ENCODE measurements around the gene POLR2F. TPM values are rescaled to one million over a fixed set of nuclear protein-coding genes. Genes with fewer than 3 reads are reported as not detected.
"Not testable (repeated sequence)": the region's sequence is repeated elsewhere in the genome, so short reads cannot be mapped to it uniquely, and the experiment has no call there.

Gene POLR2F
- total RNA-seq, 2 donors from 2014 or later, result 53.2 to 62.1 TPM

GRCh38 chr22:37971475-37972434 lies 18.3 kb downstream of the POLR2F start:
- no peak for TF ChIP-seq CTCF (IDR thresholded peaks at IDR 0.05)
- no peaks in the 10 kb centered on the region for H3K9me3 ChIP-seq
- no peaks in the 10 kb centered on the region for H3K27me3 ChIP-seq
- peaks cover 19% of the 10 kb centered on the region for H3K36me3 ChIP-seq
- H3K4me1 ChIP-seq, result no peaks in the 10 kb centered on the region
- H3K27ac ChIP-seq, result no peak overlapping the region
- no peak for DNase-seq (ENCODE audit: low spot score)
- no peak overlapping the region for H3K4me3 ChIP-seq

GRCh38 chr22:37972527-37972926 lies 19.0 kb downstream of the POLR2F start:
- DNase-seq (ENCODE audit: low spot score), result no peak
- H3K36me3 ChIP-seq, result peaks cover 12% of the 10 kb centered on the region
- no peak overlapping the region for H3K27ac ChIP-seq
- H3K9me3 ChIP-seq, result no peaks in the 10 kb centered on the region
- no peaks in the 10 kb centered on the region for H3K4me1 ChIP-seq
- H3K4me3 ChIP-seq, result no peak overlapping the region
- H3K27me3 ChIP-seq, result no peaks in the 10 kb centered on the region
- TF ChIP-seq CTCF (IDR thresholded peaks at IDR 0.05), result no peak

- DNase-seq (ENCODE audit: low spot score), result no peak
- no peaks in the 10 kb centered on the region for H3K27me3 ChIP-seq
- H3K9me3 ChIP-seq, result no peaks in the 10 kb centered on the region
- H3K27ac ChIP-seq, result no peak overlapping the region
- TF ChIP-seq CTCF (IDR thresholded peaks at IDR 0.05), result no peak
- H3K36me3 ChIP-seq, result peaks cover 3% of the 10 kb centered on the region
- no peak overlapping the region for H3K4me3 ChIP-seq
- H3K4me1 ChIP-seq, result no peaks in the 10 kb centered on the region
These were observed 20.0 kb downstream of the POLR2F start for GRCh38 chr22:37973271-37974170.

- no peak for TF ChIP-seq CTCF (IDR thresholded peaks at IDR 0.05)
- no peak for DNase-seq (ENCODE audit: low spot score)
- H3K36me3 ChIP-seq, result no peaks in the 10 kb centered on the region
- no peaks in the 10 kb centered on the region for H3K4me1 ChIP-seq
- H3K9me3 ChIP-seq, result no peaks in the 10 kb centered on the region
- H3K27me3 ChIP-seq, result no peaks in the 10 kb centered on the region
- no peak overlapping the region for H3K4me3 ChIP-seq
- H3K27ac ChIP-seq, result no peak overlapping the region
These were observed 21.7 kb downstream of the POLR2F start for GRCh38 chr22:37975153-37975552.

- H3K27ac ChIP-seq; DNase-seq (ENCODE audit: low spot score); H3K27me3 ChIP-seq; H3K4me1 ChIP-seq; H3K4me3 ChIP-seq; H3K9me3 ChIP-seq; H3K36me3 ChIP-seq: not testable (repeated sequence)
These were observed 22.5 kb downstream of the POLR2F start for GRCh38 chr22:37976022-37976421.

- H3K36me3 ChIP-seq, result no peaks in the 10 kb centered on the region
- H3K9me3 ChIP-seq, result no peaks in the 10 kb centered on the region
- TF ChIP-seq CTCF (IDR thresholded peaks at IDR 0.05), result no peak
- no peak overlapping the region for H3K4me3 ChIP-seq
- H3K27ac ChIP-seq, result no peak overlapping the region
- no peaks in the 10 kb centered on the region for H3K4me1 ChIP-seq
- DNase-seq (ENCODE audit: low spot score), result no peak
- no peaks in the 10 kb centered on the region for H3K27me3 ChIP-seq
These were observed 23.0 kb downstream of the POLR2F start for GRCh38 chr22:37976547-37976946.
